HL-60/S4 treated with retinoic acid at 250 ng/mL for 4 days and 3 days (cell line): Measurements from ENCODE around the gene CACNA1A.

ENCODE experiments used
- in situ Hi-C: fragments of 300-500 bp; cut with MboI; formaldehyde crosslinking; loops from 2 replicates; pipeline ENCODE4 v1.7.0; 2022; ENCODE audit warnings: low sequenced_read_pairs

The CACNA1A gene

DNA sequence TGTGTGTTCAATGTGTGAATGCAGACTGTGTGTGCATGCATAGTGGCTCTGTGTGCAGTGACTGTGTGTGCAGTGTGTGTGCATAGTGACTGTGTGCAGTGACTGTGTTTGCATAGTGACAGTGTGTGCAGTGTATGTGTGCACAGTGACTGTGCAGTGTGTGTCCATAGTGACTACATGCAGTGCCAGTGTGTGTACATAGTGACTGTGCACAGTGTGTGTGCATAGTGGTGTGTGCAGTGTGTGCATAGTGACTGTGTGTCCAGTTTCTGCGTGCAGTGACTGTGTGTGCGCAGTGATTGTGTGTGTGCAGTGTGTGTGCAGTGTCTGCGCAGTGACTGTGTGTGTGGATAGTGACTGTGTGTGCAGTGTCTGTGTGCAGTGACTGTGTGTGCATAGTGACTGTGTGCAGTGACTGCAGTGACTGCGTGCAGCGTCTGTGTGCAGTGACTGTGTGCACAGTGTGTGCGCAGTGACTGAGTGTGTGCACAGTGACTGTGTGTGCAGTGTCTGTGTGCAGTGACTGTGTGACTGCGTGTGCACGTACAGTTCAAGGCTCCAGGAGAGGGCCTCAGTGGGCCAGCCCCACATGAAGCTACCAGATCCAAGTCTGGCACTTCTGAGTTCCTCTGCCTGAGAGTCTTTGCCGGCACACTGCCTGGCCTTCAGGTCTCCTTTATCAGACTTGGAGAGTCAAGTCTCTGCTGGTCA, 265.8 kb downstream of the CACNA1A start:
- in situ Hi-C loops: loop anchor here (10.0 kb wide), 1 partner anchor 266 kb away; no protein-coding TSS in a partner anchor

DNA sequence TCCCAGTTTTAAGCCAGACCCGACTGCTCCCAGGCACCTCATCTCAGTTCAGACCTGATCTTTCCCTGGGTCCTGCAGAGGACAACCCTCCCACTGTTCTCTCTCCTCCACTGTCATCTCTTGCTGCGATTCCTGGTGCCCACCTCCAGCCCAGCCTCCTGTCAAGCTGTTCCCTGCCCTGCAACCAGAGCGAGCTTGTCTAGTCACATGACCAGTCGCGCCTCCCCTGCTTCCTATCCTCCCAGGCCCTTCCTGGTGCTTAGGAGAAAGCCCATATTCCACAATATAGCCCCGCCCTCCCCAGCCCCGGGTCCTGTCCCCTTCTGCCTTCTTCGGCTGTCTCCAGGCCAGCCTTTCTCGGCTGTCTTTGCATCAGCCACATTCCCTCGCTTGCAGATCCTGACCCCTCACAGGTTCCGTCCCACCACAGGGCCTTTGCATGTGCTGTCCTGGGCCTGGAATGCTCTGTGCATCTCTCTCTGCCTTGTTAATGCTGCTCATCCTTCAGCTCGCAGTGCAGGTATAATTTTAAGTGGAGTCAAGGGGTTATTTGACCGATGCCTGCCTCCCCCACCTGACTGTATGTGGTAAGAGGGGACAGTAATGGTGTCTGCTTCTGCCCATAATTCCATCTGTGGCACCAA, 267.3 kb downstream of the CACNA1A start:
- in situ Hi-C loops: no loop called here

DNA sequence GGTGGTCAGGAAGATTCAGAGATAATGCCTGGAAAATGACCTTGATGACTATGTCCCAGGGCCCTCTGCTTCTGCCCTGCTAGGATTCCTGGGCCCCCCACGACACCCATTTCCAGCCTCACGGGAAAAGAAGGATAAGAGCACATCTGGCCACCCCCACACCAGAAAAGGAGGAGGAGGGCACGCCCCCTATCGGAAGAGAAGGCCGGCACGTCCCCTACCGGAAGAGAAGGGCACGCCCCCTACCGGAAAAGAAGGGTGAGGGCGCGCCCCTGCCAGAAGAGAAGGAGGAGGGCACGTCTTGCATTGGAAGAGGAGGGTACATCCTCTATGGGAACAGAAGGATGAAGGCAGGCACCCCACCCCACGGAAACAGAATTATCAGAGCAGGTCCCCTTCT, 271.8 kb downstream of the CACNA1A start:
- in situ Hi-C loops: no loop called here

DNA sequence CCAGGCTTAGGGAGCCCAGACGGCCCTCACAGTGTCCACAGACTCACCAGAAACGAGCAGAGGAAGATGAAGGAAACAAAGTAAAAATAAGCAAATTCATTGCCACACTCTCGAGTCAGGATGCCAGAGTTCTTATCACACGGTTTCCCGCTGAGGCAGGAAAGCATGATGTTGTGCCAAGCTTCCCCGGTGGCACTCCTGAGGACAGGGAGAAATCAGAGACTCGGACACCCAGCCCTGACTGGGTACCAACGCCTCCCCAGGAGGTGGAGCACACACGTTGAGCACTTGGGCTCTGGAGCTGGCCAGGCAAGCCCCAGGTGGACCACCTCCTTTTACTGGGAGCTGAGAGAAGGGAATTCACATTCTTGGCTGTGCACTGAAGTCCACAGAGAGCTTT, 274.6 kb downstream of the CACNA1A start:
- in situ Hi-C loops: no loop called here

DNA sequence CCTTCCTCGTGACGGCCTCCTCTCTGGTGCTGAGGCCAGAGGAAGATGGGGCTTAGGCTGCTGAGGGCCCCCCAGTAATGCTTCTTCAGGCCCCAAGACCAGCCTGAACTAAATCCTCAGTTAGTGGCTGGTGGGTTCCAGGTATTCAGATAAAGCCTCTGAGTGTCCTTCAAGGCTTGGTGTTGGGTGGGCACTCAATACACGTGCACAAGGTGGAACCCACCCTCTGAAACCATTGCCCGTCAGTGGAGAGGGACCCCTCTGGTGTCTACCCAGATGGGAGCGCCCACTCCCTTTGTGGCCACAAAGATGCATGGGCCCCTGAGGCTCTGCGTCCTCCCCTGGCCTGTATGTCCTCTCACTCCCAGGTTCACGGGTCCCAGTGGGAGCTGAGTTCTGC, 277.0 kb downstream of the CACNA1A start:
- in situ Hi-C loops: no loop called here

GRCh38 chr19:13228561-13228960, 277.7 kb downstream of the CACNA1A start:
- in situ Hi-C loops: no loop called here

DNA sequence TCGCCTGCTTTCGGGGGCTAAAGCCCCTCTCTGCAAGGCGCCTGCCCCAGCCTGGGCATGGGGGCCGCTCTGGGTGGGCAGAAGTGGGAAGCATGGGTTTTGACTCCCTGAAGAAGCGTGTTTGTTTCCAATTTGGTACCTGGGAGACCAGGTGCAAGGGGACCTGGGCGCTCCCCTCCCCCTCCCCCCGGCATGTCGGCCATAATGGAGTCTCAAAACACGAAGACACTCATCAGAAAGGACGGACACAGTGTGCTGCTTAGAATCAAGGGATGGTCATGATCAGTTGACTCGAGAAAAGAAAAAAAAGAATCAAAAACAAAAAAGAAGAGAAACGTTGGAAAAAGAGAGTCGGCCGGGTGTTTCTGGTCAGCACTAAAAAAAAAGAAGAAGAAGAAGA, 279.3 kb downstream of the CACNA1A start:
- in situ Hi-C loops: no loop called here

DNA sequence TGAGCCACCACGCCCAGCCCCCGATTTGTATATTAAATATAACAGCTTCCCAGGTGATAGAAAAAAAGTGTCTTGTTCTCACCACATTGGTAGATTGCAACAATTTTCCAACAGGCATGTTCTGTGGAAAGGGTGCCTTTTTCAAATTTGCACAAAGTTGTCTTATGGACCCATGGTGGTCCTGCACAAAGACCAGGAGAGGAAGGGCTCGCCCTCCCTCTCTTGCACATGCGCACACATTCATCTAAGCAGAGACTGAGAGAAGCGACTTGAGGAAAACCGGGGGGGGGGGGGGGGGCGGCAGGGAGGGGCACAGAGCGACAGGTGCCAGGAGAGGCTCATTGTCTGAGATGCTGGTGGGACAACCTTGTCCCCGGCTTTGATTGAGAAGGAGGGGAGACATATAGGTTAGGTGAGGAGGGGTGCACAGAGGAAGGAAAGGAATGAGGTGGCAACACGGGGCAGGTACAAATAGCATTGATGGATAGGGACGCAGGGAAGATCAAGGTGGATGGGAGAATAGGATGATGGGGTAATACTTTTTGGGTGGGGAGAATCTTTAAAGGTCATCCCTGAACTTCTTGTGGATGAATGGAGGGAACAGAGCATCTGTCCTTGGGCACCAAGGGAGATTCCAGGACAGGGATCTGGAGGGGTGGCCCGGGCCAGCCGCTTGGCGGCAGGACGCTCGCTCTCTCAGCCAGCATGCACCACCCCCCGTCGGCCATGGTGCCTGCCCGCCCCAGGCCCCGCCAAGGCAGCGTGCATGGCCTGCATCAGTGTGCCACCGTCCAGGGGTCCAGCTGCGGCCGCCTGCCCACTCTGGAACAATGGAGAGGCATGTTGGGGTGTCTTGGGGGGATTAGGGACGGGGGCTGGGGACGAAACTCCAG, 280.1 kb downstream of the CACNA1A start:
- in situ Hi-C loops: no loop called here

DNA sequence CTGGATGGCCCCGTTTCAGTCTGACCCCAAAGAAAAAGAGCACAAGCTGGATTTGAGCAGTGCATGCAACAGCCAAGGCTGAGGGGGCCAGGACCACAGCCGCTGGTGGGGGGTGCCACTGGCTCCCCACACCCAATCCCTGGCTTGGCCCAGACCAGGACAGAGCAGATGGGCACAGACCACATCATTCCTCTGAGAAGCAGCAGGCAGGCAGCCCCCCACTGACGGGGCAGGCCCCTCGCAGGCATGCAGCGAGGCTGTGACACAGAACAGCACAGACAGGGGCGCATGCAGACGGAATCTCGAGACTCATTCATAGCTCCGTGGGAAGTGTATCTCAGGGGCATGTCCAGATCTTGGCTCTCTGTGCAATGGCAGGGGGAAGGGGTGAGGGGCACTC, 281.2 kb downstream of the CACNA1A start:
- in situ Hi-C loops: no loop called here

DNA sequence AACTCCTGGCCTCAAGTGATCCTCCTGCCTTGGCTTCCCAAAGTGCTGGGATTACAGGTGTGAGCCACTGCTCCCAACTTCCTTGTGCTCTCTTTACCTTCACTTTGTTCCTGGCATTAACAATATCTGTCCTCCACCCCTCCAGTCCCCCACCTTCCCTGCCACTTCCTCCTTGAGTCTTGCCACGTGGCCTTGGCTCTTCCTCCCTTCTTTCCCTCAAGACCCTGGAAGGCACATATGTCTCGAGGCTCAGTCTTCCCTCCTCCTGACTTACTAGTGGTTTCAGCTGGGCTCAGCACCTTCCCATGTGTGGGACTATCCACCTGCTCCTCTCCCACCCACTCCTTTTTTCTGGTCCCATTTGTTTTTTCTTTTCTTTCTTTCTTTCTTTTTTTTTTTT, 285.4 kb downstream of the CACNA1A start:
- in situ Hi-C loops: no loop called here

- in situ Hi-C loops: no loop called here
These were observed 290.5 kb downstream of the CACNA1A start for GRCh38 chr19:13215572-13216380.

- in situ Hi-C loops: no loop called here
These were observed 292.1 kb downstream of the CACNA1A start for GRCh38 chr19:13214036-13214730.

GRCh38 chr19:13212759-13213330, 293.4 kb downstream of the CACNA1A start:
- in situ Hi-C loops: no loop called here

GRCh38 chr19:13211426-13212308, 294.6 kb downstream of the CACNA1A start:
- in situ Hi-C loops: no loop called here

GRCh38 chr19:13210941-13211340, 295.3 kb downstream of the CACNA1A start:
- in situ Hi-C loops: no loop called here

GRCh38 chr19:13210339-13210775, 295.9 kb downstream of the CACNA1A start:
- in situ Hi-C loops: no loop called here

DNA sequence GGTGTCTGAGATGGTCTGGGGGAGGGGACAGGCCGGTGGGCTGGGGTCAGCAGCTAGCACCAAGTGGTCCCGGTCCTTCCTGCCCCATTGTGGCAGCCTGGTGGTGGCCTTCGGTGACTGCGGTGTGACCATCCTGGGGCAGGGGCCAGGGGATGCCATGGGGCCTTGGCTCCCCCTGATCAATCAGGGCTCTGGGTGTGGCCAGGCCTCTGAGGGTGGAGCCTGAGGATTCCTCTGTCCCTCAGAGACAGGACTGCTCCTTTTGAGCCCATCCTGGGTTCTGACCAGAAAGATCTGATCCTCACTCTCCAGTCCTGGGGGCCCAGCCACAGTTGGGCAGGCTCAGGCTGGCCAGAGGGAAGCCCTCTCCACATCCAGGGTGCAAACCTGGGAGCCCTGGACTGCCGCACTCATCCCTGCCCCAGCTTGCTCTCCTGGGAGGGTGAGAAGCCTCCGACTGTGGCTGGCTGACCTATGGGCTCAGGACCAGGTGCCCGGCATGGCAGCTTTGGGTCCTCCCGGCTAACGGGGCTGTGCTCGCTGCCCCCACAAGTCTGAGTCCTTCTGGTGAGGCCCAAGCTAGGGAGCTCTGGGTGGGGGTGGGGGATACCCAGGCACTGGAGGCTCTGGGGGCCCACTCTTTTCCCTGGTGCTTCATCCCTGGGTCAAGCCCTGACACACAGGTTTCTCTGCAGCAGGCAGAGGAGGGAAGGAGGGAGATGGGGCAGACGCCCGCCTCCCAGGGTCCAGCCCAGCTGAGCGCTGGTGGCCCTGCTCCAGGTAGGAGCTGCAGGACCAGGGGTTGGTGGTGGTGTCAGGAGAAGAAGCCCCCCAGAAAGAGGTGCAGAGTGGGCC, 296.6 kb downstream of the CACNA1A start:
- in situ Hi-C loops: no loop called here
